KMS-11 (cell line): ENCODE results near the gene SPRYD3.

Experiments
- H2AFZ ChIP-seq: fragments of 200-600 bp; sonication (generic); 2 replicates; pipeline ENCODE4 v1.6.1; 2016; ENCODE audit warnings: antibody characterized with exemption, mixed run types, low read depth
- H3K27ac ChIP-seq: fragments of 200-600 bp; sonication (generic); 2 replicates; pipeline ENCODE4 v1.6.1; 2016; ENCODE audit warnings: mild to moderate bottlenecking, mixed run types
- H3K27me3 ChIP-seq: fragments of 200-600 bp; sonication (generic); 2 replicates; pipeline ENCODE4 v1.6.1; 2017; ENCODE audit warnings: mild to moderate bottlenecking, low read depth, mixed run types, moderate library complexity; ENCODE audit not compliant: insufficient read depth
- H3K36me3 ChIP-seq: fragments of 200-600 bp; sonication (generic); 2 replicates; pipeline ENCODE4 v1.6.1; 2017; ENCODE audit warnings: mild to moderate bottlenecking, mixed run types; ENCODE audit not compliant: insufficient read depth
- H3K4me1 ChIP-seq: fragments of 200-600 bp; sonication (generic); 2 replicates; pipeline ENCODE4 v1.6.1; 2016; ENCODE audit warnings: mild to moderate bottlenecking, low read depth, mixed run types; ENCODE audit not compliant: poor library complexity, severe bottlenecking
- H3K4me2 ChIP-seq: fragments of 200-600 bp; sonication (generic); 2 replicates; pipeline ENCODE4 v1.7.0; 2016; ENCODE audit warnings: mild to moderate bottlenecking, mixed run types
- H3K4me3 ChIP-seq: fragments of 200-600 bp; sonication (generic); IDR thresholded peaks from 2 replicates; pipeline ENCODE4 v1.6.1; 2017; ENCODE audit warnings: low read depth, low read length, mixed read lengths; ENCODE audit not compliant: insufficient read depth
- H3K79me2 ChIP-seq: fragments of 200-600 bp; sonication (generic); 2 replicates; pipeline ENCODE4 v1.6.1; 2016; ENCODE audit warnings: low read depth, mixed run types; ENCODE audit not compliant: insufficient read depth
- H3K9ac ChIP-seq: fragments of 200-600 bp; sonication (generic); 2 replicates; pipeline ENCODE4 v1.6.1; 2016; ENCODE audit warnings: mild to moderate bottlenecking, mixed run types
- H4K20me1 ChIP-seq: fragments of 200-600 bp; sonication (generic); 2 replicates; pipeline ENCODE4 v1.6.1; 2016; ENCODE audit warnings: mild to moderate bottlenecking, mixed run types; ENCODE audit not compliant: insufficient read depth
- TF ChIP-seq, protein P1 (sequence below): fragments of 200-600 bp; sonication (generic); conservative IDR thresholded peaks from 2 replicates; pipeline ENCODE4 v1.6.1; 2017; ENCODE audit warnings: low read depth, mild to moderate bottlenecking, antibody characterized with exemption, low read length, moderate library complexity, mixed read lengths

SPRYD3 gene

DNA sequence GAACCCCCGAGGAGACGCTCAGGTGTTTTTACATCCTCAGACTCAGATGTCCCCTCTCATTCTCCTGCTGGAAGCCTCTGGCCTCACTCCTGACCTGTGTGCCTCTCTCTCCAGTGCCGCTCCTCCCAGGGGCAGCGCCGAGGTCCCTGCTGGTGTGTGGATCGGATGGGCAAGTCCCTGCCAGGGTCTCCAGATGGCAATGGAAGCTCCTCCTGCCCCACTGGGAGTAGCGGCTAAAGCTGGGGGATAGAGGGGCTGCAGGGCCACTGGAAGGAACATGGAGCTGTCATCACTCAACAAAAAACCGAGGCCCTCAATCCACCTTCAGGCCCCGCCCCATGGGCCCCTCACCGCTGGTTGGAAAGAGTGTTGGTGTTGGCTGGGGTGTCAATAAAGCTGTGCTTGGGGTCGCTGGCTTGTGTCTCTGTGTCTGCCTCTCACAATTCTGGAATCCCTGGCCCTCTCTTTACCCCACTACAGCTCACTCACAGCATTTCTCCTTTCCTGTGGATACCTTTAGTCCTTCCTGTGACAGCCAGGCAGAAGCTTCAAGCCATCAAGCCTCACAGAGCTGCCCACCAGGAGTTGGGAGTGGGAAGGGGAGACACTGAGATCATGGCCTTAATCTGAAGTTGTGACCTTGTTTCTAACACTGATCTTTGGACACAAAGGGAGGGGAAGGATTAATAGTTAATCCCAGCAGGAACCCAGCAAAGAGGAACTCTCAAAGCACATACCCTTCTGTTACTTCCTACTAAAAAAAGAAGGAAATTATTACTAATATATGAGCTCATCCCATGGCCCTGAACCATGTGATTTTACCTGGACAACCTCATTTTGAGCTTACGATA lies 23.0 kb upstream of the SPRYD3 start:
- no peaks in the 10 kb centered on the region for H4K20me1 ChIP-seq
- H2AFZ ChIP-seq = no peak overlapping the region
- peaks cover 2% of the 10 kb centered on the region for H3K27me3 ChIP-seq
- H3K4me2 ChIP-seq = no peak overlapping the region
- TF ChIP-seq, protein P1, sequence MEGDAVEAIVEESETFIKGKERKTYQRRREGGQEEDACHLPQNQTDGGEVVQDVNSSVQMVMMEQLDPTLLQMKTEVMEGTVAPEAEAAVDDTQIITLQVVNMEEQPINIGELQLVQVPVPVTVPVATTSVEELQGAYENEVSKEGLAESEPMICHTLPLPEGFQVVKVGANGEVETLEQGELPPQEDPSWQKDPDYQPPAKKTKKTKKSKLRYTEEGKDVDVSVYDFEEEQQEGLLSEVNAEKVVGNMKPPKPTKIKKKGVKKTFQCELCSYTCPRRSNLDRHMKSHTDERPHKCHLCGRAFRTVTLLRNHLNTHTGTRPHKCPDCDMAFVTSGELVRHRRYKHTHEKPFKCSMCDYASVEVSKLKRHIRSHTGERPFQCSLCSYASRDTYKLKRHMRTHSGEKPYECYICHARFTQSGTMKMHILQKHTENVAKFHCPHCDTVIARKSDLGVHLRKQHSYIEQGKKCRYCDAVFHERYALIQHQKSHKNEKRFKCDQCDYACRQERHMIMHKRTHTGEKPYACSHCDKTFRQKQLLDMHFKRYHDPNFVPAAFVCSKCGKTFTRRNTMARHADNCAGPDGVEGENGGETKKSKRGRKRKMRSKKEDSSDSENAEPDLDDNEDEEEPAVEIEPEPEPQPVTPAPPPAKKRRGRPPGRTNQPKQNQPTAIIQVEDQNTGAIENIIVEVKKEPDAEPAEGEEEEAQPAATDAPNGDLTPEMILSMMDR = no peak
- no peaks in the 10 kb centered on the region for H3K79me2 ChIP-seq
- no peak overlapping the region for H3K4me3 ChIP-seq
- H3K9ac ChIP-seq = no peak overlapping the region
- peaks cover 46% of the 10 kb centered on the region for H3K4me1 ChIP-seq
- no peaks in the 10 kb centered on the region for H3K36me3 ChIP-seq
- no peak overlapping the region for H3K27ac ChIP-seq

DNA sequence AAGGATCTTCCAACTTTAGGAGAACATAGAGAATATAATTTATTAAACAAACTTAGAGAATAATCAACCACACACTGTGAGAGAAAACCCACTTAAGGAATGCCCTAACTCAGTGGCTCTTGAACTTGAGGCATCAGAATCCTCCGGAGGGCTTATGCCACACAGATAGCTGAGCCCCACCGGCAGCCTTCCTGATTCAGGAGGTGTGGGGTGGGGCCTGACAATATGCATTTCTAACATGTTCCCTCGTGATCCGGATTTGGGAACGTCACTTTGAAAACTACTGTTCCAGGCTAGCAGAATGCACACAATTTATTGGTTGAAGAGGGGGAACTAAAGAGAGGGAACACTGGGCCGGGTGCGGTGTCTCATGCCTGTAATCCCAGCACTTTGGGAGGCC lies 22.1 kb upstream of the SPRYD3 start:
- H3K4me1 ChIP-seq = peaks cover 39% of the 10 kb centered on the region
- H4K20me1 ChIP-seq = no peaks in the 10 kb centered on the region
- no peak overlapping the region for H3K27ac ChIP-seq
- no peak overlapping the region for H3K9ac ChIP-seq
- H3K79me2 ChIP-seq = no peaks in the 10 kb centered on the region
- peaks cover 6% of the 10 kb centered on the region for H3K27me3 ChIP-seq
- TF ChIP-seq, protein P1 = no peak
- no peaks in the 10 kb centered on the region for H3K36me3 ChIP-seq
- H3K4me2 ChIP-seq = no peak overlapping the region
- no peak overlapping the region for H3K4me3 ChIP-seq
- H2AFZ ChIP-seq = no peak overlapping the region

DNA sequence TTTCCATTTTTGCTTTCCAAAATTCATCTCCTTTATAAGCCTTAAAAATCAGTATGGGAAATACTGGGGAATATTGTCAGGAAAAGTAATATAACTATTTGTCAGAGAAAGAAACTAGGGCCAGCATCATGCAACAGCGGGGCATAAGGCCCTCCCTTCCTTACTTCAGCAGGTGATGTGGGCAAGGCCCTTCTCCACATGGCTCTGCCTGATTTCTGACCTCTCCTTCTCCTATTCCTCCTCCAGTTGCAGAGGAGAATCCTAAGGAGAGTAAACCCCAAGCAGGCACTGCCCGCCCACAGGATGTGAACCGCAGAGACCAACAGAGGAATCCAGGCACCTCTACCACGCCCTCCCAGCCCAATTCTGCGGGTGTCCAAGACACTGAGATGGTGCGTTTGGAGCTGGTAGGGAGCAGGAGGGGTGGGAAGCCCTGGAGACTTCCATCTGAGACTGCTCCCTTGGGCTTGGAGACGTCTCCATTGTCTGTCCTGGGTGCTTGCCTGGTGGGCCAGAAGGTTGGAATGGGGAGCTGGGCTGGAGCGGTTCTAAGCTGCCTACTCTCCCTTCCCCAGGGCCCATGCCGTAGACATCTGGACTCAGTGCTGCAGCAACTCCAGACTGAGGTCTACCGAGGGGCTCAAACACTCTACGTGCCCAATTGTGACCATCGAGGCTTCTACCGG lies 21.4 kb upstream of the SPRYD3 start:
- H3K9ac ChIP-seq = no peak overlapping the region
- no peaks in the 10 kb centered on the region for H3K79me2 ChIP-seq
- no peaks in the 10 kb centered on the region for H3K36me3 ChIP-seq
- no peak overlapping the region for H3K4me2 ChIP-seq
- TF ChIP-seq, protein P1 = no peak
- H3K27me3 ChIP-seq = peaks cover 6% of the 10 kb centered on the region
- peaks cover 39% of the 10 kb centered on the region for H3K4me1 ChIP-seq
- no peak overlapping the region for H3K27ac ChIP-seq
- no peak overlapping the region for H3K4me3 ChIP-seq
- no peak overlapping the region for H2AFZ ChIP-seq
- H4K20me1 ChIP-seq = no peaks in the 10 kb centered on the region

DNA sequence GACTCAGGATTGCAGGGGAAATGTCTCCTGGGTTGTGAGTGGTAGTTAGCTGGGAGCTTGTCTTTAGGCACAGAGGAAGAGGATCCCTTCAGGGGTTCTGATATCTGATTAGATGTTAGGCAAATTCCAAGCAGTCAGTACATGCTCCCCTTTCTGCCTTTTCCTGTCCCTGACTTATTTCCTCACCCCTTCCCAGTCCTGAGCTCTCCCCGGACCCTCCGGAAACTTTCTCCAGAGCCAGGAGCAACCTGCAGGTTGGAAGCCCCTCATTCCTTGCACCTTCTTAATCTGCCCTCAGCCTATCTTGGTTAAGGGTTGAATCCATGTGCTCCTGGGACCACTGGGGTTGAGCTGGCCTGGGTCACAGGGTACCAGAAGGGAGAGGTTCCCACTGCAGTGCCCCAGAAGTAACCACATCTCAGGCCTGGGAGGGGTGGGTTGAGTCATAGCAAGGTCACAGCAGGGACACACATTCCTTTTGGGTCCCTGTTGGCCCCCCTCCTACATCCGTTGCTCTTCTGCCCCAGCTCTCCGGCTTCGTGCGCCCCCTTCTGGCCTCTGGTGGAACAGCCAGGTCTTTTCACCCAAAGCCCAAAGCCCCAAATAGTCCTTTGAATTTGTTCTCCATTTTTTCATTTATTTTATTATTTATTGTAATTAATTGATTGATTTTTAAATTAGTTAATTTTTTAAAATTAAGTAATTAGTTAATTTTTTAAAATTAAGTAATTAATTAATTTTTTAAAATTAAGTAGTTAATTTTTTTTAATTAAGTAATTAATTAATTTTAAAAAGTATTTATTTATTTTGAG lies 20.1 kb upstream of the SPRYD3 start:
- no peaks in the 10 kb centered on the region for H3K36me3 ChIP-seq
- peak overlapping the region; percentile 93 for H3K4me2 ChIP-seq
- TF ChIP-seq, protein P1 = peak; percentile 95
- no peak overlapping the region for H3K9ac ChIP-seq
- no peaks in the 10 kb centered on the region for H4K20me1 ChIP-seq
- H3K4me1 ChIP-seq = peaks cover 36% of the 10 kb centered on the region
- peak overlapping the region; percentile 99; the same call in 1 of the 2 replicates for H2AFZ ChIP-seq
- no peak overlapping the region for H3K4me3 ChIP-seq
- no peaks in the 10 kb centered on the region for H3K79me2 ChIP-seq
- peaks cover 6% of the 10 kb centered on the region for H3K27me3 ChIP-seq
- no peak overlapping the region for H3K27ac ChIP-seq
